Fibroblast of lung (primary cell): ENCODE results near the gene CSN3.

Experiments used
- CTCF ChIP-seq, 2 donors: IDR thresholded peaks in 1 of 2; conservative IDR thresholded peaks in 1 of 2; 1 replicate in 1 of 2; 2 replicates in 1 of 2; pipeline ENCODE4 v1.5.1; 2011 to 2012; ENCODE audit warnings: low read length in 2 of 2, control low read depth in 1 of 2, inconsistent platforms in 1 of 2, low read depth in 1 of 2, mild to moderate bottlenecking in 1 of 2
- EZH2 ChIP-seq: IDR thresholded peaks from 2 replicates; pipeline ENCODE4 v1.5.1; 2012; ENCODE audit warnings: low read length, control low read depth, mild to moderate bottlenecking; ENCODE audit errors: missing control alignments

DNA sequence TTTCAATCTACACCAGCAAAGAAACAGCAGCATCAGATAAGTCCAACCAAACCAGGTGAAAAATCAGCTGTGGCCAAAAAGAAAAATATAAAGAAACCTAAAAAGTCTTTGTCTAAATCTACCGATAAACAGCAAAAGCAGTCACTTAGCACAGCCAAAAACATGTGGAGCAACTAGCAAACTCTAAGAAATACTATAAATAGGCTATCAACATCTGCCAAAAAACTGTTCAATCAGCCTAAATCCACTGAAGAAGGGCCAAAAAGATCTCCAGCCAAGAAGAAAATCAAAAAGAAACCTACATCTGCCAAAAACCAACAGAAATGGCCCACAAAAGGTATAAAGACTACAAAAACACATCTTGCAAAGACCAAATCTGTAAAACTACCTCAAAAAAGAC is 55.7 kb downstream of the CSN3 start:
- TF ChIP-seq CTCF (conservative IDR thresholded peaks at IDR 0.05 in 1 of 2, IDR thresholded peaks at IDR 0.05 in 1 of 2; ENCODE audit: low read depth in 1 of 2, low read length in 2 of 2) = no peak
- no peak for TF ChIP-seq EZH2
